ENCODE measurements around the gene CSMD2.
A peak's percentile ranks its signal among the peaks of the same experiment; 100 is the strongest.

The CSMD2 gene

DNA sequence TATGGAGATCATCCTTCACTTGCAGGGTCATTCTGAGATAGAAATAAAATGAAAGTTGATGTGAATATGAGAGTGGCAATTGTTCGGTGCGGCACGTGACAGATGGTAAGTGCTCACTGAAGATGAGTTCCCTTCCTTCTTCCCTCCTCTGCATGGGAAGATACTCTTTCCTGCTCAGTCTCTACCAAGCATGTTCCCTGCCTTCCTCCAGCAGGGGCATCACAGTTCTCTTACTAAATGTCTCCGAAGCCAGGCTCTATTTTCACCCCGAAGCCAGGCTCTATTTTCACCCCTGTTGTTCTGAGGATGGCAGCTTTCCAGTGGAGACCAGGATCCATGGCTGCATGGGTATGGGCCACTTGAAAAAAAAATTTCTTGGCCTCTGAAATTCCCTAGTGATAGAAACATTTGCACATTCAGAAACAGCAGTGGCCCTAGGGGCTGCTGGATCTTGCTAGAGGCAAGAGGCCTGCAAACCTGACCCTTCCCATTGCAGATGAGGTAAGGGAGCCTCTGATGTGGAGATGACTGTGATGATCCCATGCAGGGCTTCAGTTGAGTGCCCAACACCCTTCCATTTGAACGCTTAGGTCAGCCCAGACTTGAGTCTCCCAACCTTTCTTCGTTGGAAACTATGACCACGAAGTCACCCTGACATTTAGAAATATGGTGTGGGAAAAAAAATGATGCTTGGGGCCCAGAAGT lies 424.8 kb downstream of the CSMD2 start:
- no peak for DNase-seq

DNA sequence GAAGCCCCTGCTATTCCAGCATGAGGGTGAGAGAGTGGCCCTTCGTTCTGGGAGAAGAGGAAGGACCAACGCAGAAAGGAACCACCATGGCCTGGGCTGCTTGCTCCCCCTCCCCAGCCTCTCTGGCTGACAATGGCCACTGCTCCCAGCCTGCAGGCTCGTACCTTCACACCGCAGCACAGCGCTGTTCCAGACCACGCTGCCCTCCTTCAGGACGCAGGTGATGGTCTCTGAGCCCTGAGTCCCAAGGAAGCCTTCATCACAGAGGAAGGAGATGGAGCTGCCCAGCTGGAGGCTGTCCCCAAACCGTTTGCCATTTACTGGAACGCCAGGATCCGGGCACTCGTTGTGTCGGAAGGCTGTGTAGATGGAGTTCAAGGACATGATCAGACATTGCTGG lies 426.1 kb downstream of the CSMD2 start:
- DNase-seq, result no peak

DNA sequence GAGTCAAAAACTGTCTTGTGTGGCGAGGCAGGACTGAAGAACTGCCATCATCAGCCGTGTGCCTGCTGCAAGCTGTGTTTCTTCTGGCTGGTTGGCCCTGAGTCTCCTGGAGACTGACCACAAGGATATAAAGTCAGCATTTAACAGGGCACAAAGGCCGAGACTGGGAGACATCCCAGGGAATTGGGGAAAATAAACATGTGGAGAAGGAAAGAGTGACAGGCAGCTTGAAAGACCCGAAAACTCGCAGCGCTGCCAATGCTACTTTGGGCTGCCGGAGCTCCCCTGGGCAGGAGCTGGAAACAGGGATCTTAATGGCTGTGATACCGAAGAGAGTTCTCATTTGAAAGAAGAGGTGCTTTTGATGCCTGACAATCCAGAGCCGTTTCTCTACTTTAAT lies 426.5 kb downstream of the CSMD2 start:
- DNase-seq, result no peak

DNA sequence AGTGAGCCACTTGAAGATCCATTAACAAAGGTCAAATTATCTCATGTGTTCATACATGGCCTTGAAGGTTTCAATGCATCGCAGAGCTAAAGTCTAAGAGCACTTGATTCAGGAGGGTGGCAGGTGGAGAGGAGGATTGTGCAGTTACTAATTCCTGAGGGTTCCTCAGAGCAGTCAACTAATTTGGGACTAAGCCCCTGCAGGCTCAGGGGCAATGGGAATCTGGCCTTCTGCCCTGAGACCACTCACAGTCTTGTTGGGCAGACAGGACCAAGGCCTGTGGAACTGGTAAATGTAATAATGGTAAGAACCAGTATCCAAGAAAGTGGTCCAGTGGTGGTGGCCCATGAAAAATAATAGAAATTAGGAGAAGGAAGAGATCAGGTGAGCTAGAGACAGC lies 428.5 kb downstream of the CSMD2 start:
- DNase-seq, result no peak

DNA sequence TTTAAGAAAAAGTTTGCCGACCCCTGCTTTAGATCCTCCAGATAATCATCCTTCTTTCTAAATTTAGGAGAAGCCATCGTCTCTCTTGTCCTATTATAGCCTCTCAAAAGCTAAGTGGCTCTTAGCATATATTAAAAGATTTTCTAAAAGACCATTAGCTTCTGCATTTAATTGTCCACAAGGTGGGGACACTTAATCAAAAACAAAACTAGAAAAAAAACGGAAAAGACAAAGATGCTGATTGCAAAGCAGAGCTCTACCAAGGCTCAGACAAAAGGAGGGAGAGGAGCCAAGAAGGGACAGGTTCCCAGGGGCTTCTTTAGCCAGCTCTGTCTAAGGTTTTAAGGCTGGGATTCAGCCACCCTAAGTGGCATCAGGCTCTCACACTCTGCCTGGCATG lies 429.4 kb downstream of the CSMD2 start:
- peak; percentile 40 for DNase-seq

DNA sequence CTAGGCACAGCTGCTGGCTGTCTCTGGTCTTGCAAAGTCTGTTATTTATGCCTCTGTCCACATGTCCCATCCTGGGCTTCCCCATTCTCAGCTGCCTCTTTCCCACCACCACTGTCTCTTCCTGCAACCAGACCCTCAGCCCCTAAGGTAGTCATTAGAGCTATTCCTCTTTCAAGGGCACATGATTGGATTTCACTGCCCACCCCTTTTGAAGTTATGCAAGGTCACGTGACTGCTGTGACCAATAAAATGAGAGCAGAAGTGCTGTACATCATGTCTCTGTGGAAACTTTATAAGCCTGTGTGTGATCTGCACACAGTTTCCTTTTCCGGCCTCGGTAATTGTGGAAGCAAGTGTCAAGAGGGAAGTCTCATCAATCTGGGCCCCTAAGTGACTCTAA lies 437.7 kb downstream of the CSMD2 start:
- no peak for DNase-seq

DNA sequence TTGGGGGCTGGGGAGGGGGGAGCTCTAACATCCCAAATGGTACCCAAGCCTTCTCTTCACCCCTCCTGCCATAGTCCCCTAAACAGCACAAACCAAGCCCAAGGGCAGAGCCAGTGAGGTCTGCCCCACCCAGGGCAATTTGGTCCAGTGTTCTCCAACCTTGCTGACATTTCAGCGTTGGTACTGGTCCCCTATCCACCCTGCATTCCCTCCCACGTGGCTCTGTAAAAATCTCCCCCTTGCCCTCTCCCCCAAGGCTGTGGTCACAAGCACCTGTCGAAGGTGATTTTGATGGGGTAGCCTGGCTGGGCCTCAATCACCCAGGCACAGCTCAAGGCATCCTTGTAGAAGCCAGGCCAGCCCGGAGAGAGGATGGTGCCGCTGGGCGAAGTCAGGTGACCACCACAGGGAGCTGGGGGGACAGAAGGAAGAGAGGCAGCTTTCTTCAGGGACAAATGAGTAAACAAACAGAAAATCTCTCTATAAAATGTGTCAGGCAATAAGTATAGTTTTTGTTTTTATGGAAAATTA lies 438.7 kb downstream of the CSMD2 start:
- no peak for DNase-seq

DNA sequence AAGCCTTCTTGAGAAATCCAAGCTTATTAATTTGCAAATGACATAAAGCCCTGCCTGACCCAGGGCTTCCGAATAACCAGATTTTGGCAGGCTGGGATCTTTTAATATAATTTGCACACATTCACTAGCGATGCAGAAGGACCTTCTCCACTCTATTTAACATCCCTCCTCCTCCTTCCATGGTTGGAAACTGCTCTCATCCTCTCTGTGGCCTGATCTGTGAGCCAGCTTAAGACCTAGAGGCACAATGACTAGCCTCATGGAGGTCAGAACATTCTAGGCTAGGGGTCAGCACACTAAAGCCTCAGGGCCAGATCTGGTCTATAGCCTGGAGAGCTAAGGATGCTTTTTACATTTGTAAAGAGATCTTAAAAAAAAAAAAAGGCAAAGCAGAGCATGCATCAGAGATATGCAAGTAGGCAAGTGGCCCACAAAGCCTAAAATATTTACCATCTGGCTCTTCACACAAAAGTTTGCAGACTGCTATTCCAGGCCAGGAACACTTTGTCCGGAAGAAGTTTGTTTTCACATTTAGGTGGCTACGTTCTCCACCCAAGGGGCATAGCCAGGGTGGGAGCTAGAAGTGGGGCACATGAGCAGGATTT lies 439.4 kb downstream of the CSMD2 start:
- no peak for DNase-seq

DNA sequence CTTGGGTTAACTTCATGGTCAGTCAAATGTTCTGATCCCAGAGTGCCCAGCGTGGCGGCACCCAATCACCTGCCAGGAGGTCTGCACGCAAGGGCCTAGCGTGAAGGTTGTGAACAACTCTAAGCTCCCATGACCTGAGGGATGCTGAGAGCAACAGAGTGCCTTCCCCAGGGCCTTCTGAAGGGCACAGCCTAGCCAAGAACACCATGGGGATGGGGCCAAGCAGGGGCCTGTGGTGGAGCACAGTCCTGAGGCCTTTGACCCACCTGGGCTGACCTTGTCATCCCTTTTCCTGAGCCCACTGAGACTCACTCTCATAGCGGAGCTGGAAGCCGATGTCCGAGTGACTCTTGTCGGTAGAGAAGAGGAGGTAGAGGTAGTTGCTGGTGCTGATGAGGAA lies 440.0 kb downstream of the CSMD2 start:
- no peak for DNase-seq

DNA sequence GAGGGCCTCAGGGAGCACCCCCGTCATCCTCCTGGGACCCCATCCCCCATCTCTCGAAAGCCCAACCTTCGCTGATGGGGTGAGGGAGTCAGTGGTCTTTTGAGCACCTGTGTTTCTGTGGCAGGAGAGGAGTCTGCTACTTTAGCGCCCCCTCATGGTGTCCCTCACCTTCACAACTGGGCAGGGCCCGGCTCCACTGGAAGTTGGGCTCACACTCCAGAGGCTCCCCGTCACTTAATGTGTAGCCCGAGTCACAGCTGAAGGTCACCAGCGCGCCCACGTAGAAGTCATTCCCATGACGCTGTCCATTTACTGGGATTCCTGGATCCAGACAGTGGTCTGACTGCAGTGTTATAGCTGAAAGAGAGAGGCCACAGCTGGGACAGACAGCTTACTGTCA lies 440.7 kb downstream of the CSMD2 start:
- DNase-seq, result no peak

DNA sequence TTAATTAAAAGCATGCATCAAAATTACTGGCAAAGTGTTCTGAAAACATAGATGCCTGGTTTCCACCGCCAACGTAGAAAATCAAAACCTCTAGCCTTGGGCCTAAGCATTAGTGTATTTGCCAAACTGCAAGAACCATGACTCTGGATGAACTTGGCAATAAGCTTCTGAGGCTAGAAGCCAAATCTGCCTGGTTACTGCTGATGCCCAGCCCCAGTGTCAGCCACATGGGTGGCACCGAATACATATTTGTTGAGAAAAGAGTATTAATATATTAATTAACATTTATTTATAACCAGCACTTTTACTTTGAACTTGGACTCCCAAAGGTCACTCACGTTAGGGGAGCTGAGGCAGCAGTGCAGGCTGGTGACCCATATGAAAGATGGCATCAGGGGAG lies 441.8 kb downstream of the CSMD2 start:
- DNase-seq, result no peak

DNA sequence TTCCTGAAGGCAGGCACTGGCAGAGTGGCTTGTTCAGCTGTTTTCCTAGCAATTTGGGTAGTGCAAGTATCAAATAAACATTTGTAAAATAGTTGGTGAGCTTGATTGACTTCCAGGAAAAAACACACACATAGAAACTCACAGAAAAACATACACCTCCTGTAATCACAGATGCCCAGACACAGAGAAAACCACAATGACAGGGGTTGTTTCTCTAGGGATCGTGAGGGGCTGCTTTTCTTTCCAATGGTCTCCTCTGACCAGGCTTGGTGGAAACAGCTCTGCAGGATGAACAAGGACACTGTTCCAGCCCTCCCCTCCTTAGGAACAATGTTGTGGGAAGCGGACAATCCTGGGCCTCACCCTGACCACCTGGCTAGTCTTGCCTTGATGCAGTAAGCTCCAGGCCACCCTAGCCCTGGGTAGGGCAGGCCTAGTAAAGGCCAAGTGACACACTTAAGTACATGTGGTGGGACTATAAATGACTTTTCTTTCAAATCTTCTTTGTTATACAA lies 443.7 kb downstream of the CSMD2 start:
- no peak for DNase-seq

DNA sequence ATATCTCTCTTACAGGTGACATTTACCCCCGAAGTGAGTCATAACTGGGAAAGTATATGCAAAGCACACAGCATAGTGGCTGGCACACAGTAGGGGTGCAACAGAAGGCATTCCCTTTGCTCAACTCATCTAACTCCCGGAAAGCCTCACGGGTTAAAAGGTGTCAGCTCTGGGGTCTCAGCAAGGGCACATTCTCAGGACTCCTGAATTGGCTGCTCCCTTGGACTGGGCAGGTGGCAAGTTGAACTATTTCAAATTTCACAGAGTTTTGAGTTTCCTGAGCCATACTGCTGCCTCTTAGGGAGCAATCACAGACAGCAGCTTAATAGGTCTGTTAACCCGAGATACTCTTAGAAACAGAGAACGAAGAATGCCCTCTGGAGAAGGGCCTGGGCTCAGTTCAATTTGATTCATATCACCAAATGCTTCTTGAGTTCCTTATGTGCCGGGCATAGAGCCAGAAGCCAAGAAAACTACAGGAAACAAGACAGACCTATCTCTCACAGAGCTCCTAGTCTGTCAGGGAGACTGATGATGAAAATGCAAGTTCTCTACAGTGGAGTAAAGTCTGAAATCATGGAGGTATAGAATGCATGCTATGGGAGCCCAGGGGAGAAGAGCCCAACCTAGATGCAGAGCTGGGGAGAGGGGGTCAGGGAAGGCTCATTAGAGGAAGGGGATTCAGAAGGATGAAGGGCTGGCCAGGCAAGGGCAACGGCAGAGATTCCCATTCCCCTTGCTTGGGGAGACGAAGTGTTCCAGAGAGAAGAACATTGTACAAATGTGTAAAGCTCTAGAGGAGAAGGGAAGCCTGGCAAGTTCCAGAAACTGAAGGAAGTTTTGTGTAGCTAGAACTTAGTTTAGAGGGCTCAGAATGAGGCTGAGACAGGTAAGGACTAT lies 445.0 kb downstream of the CSMD2 start:
- peak; percentile 88 for DNase-seq

DNA sequence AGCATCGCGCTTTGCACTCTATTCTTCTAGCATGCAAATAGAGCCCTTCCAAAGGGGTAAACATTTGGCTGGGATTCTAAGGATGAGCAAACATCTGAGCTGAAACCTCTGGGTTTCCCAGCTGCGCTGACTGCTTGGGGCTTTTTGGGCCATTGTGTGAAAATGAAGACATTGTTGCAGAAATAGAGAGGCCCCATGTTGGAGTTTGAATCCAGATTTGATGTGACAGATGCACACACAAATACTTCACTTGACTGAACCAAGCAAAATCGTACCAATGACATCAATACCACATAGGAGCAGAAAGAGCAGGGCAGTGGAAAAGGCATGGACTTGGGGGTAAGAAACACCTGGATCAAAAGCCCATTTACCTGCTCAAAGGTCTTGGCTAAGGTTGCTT lies 445.7 kb downstream of the CSMD2 start:
- DNase-seq, result no peak

DNA sequence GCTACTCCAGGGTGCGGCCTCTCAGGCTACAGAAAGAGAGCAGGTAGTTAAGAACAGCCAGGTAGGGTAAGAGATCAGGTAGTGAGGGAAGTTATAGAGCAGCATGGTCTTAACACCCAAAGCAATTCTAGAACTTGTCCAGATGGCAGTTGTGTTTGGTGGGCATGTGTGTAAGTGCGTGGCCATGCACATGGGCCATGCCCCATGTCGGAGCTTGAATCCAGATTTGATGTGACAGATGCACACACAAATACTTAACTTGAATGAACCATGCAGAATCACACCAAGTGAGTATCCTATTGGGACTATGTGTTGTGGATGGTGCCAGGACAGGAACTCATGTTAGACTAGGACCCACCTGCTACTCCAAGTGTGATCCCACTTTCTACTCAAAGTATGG lies 446.8 kb downstream of the CSMD2 start:
- DNase-seq, result no peak

DNA sequence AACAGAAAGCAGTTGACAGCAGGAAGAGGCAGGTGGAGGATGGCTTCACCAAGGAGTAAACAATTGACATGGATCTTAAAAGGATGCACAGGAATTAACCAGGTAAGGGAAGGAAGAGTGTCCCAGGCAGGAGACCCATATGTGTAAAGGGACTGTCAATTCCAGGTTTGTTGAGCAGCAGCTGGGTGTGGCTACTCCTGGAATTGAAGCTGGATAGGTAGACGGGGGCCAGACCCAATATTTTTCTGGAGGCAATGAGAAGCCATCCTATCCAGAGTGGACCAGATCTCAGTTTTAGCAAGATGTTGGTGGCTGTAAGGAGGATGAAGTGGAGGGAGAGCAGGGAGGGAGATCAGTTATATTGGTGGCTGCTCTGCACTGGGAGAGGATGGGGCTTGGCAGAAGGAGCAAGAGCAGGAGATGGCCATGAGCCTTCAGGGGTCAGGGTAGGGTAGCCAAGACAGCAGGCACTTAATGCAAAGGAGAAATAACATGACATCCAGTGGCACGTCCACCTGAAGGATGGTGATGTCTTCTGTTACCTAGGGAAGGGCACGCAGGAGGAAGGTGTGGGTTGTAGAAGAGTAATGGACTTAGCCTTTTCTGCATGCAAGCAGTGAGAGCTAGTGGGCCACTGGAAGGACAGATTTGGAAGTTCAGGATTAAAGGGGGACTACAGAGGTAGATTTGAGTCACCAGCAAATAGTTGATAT lies 447.9 kb downstream of the CSMD2 start:
- DNase-seq, result no peak

DNA sequence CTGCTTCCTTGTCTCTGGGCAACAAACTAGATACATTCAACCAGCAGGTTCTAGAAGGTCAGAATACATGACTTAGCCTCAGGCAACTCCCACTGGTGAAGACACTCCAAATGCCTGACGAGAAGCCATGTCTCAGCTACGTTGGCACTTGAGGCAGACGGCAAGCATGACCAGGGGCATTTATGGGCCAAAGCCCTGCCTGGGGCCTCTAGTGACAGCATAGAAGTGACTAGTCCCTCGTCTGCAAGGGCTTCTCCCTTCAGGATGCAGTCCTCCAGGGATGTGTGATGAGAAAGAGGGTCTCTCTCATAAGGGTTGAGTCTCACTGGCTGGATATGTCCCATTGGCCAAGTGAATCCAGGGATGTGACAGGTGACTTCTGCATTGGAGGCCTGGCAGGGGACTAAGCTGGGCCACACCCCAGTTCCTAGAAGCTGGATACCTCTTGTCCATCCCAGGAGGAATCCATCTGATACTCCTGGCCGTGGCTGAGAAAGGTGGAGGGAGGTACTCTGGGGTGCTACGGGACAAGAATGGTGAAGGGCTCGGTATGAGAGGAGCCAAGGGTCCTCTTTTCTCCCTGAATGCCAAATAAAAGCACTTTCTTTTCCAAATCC lies 449.7 kb downstream of the CSMD2 start:
- no peak for DNase-seq

DNA sequence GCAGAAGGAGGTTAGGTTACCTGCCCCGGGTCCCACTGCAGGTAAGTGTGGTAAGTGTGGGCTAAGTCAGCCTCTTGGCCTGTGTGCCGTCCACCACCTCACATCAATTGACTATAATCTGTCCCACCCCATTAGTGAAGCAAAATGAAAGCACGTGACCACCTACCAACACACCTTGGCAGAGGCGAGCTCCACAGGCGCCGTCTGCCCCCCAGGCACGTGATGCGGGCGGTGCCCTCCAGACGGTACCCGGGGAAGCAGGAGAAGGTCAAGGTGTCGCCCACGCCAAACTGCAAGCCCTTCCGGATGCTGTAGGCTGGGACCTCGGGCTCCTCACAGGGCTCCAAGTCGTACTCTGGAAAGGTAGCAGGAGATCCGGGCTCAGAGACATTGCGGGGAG lies 450.6 kb downstream of the CSMD2 start:
- no peak for DNase-seq

DNA sequence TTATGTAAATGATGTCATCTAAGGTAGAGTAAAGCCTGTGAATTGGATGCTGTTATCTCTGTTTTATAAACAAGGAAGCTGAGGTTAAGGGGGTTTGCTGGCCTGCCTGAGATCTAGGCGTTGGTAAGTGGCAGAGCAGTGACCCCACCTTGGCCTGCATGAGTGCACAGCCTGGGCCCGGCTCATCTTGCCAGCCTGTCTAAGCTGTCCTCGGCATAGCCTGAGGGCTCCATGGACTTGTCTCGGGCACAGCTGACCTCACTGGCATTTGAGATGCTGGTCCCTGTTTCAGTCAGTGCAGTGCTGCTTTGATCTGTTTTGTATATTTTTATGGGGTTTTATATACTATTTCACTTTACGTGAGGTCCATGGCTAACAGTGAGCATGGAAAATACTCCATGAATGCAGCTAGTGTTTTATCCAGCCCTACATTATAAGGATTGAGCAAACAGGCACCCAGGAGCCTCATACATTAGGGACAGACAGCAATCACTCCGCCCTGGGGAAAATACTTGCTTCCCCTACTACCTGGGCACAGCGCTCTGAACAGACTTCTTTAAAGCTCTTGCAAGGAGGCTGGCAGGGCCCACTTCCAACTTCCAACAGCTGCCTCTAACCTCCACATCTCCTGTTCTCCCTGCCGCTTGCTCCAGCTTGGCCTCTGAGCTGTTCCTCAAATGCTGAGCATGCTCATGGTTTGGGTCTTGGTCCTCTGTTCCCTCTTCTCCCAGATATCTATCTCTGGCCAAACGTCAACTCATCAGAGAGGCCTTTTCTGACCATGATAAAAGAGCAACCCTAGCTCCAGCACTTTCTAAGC lies 451.8 kb downstream of the CSMD2 start:
- no peak for DNase-seq

DNA sequence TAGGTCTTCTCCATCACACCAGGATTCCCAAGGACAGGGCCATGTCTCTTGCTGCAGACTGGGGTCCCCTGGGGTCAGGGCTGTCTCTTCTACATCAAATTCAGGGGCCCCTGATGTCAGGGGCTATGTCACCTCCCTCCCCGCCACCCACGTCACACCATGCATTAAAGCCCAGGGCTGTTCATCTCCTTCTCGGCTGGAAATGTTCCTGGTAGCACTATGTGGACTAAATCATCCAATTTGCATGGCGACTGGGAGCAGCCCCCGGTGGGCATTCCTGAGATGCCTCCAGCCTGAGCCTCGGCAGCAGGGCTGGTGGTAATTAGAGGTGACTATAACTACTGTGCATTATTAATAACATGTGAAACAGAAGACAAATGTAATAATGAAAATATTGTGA lies 452.8 kb downstream of the CSMD2 start:
- DNase-seq, result peak; percentile 82

DNA sequence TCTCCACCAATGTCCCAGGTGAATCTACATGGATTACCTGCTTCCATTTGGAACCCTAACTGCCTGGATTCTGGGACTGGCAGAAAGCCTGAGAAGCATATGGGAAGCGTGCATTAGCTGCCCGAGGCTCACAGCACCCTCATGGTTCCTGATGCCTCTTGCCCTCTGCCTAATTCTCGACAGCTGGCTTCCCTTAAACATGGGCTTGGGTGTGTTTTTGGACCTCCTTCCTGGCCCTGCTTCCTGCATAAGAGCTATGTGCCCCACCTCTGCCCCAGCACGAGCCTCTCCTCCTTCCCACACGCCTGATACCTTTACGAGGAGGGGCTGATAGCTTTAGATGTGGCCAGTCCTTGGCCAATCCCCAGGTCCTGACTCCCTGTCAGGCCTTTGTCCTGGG lies 453.5 kb downstream of the CSMD2 start:
- DNase-seq, result no peak
